ENCODE measurements around the gene GALNTL6. TPM values are rescaled to one million over a fixed set of nuclear protein-coding genes. Genes with fewer than 3 reads are reported as not detected.

GALNTL6 gene
- total RNA-seq, 1 donor from 2014 or later = not detected

- Histone ChIP-seq H3K4me3 (ENCODE audit: low read depth, low read length) (no peak overlapping the region), H3K36me3 (ENCODE audit: control insufficient read depth, insufficient read depth, low read length) (no peaks in the 10 kb centered on the region), H3K27me3 (ENCODE audit: control insufficient read depth, insufficient read depth, low read length) (no peaks in the 10 kb centered on the region)
- DNase-seq (ENCODE audit: low read depth) (no peak), FAIRE-seq (no peak)
- TF ChIP-seq CTCF (IDR thresholded peaks at IDR 0.05; ENCODE audit: insufficient read depth, low read length, severe bottlenecking) = no peak
Measured at GRCh38 chr4:172480471-172480870, 667.3 kb downstream of the GALNTL6 start.

- no peaks in the 10 kb centered on the region for H3K27me3 ChIP-seq (ENCODE audit: control insufficient read depth, insufficient read depth, low read length)
- DNase-seq (ENCODE audit: low read depth) (no peak), FAIRE-seq (no peak)
- H3K36me3 ChIP-seq (ENCODE audit: control insufficient read depth, insufficient read depth, low read length) = no peaks in the 10 kb centered on the region
- TF ChIP-seq CTCF (IDR thresholded peaks at IDR 0.05; ENCODE audit: insufficient read depth, low read length, severe bottlenecking) = no peak
- H3K4me3 ChIP-seq (ENCODE audit: low read depth, low read length) = no peak overlapping the region
Measured at GRCh38 chr4:172481802-172482508, 668.8 kb downstream of the GALNTL6 start.

- no peak for FAIRE-seq
- Histone ChIP-seq H3K4me3 (ENCODE audit: low read depth, low read length) (no peak overlapping the region), H3K36me3 (ENCODE audit: control insufficient read depth, insufficient read depth, low read length) (no peaks in the 10 kb centered on the region), H3K27me3 (ENCODE audit: control insufficient read depth, insufficient read depth, low read length) (no peaks in the 10 kb centered on the region)
- TF ChIP-seq CTCF (IDR thresholded peaks at IDR 0.05; ENCODE audit: insufficient read depth, low read length, severe bottlenecking) = no peak
- no peak for DNase-seq (ENCODE audit: low read depth)
Measured at GRCh38 chr4:172485007-172485406, 671.8 kb downstream of the GALNTL6 start.

GRCh38 chr4:172486531-172486930 lies 673.3 kb downstream of the GALNTL6 start:
- H3K27me3 ChIP-seq (ENCODE audit: control insufficient read depth, insufficient read depth, low read length) = no peaks in the 10 kb centered on the region
- DNase-seq (ENCODE audit: low read depth) (no peak), FAIRE-seq (no peak)
- TF ChIP-seq CTCF (IDR thresholded peaks at IDR 0.05; ENCODE audit: insufficient read depth, low read length, severe bottlenecking) = no peak
- H3K4me3 ChIP-seq (ENCODE audit: low read depth, low read length) = no peak overlapping the region
- H3K36me3 ChIP-seq (ENCODE audit: control insufficient read depth, insufficient read depth, low read length) = no peaks in the 10 kb centered on the region

- TF ChIP-seq CTCF (IDR thresholded peaks at IDR 0.05; ENCODE audit: insufficient read depth, low read length, severe bottlenecking) = no peak
- DNase-seq (ENCODE audit: low read depth) (no peak), FAIRE-seq (no peak)
- Histone ChIP-seq H3K4me3 (ENCODE audit: low read depth, low read length) (no peak overlapping the region), H3K27me3 (ENCODE audit: control insufficient read depth, insufficient read depth, low read length) (no peaks in the 10 kb centered on the region), H3K36me3 (ENCODE audit: control insufficient read depth, insufficient read depth, low read length) (no peaks in the 10 kb centered on the region)
Measured at GRCh38 chr4:172489861-172490260, 676.7 kb downstream of the GALNTL6 start.

- FAIRE-seq (no peak), DNase-seq (ENCODE audit: low read depth) (no peak)
- no peaks in the 10 kb centered on the region for H3K27me3 ChIP-seq (ENCODE audit: control insufficient read depth, insufficient read depth, low read length)
- H3K4me3 ChIP-seq (ENCODE audit: low read depth, low read length) = no peak overlapping the region
- H3K36me3 ChIP-seq (ENCODE audit: control insufficient read depth, insufficient read depth, low read length) = no peaks in the 10 kb centered on the region
- TF ChIP-seq CTCF (IDR thresholded peaks at IDR 0.05; ENCODE audit: insufficient read depth, low read length, severe bottlenecking) = no peak
Measured at GRCh38 chr4:172495769-172496168, 682.6 kb downstream of the GALNTL6 start.
